HepG2 (cell line): ENCODE measurements around the gene TMEM190. TPM values are rescaled to one million over a fixed set of nuclear protein-coding genes. Genes with fewer than 3 reads are reported as not detected.
A peak's percentile ranks its signal among the peaks of the same experiment; 100 is the strongest.

Experiments
- ARHGAP35 ChIP-seq: sonication (generic); formaldehyde crosslinking; IDR thresholded peaks from 2 replicates; pipeline ENCODE4 v1.9.0; 2022; ENCODE audit warnings: mild to moderate bottlenecking, inconsistent platforms, moderate library complexity, missing genetic modification reagents, borderline replicate concordance
- GFI1 ChIP-seq: sonication (generic); formaldehyde crosslinking; IDR thresholded peaks from 2 replicates; pipeline ENCODE4 v1.5.0; 2020; ENCODE audit warnings: missing genetic modification reagents, mild to moderate bottlenecking, borderline replicate concordance
- MAFF ChIP-seq: IDR thresholded peaks from 2 replicates; pipeline ENCODE4 v1.6.1; 2011; ENCODE audit warnings: low read depth, low read length, improper control_type of control experiment
- NFYB ChIP-seq: sonication (generic); formaldehyde crosslinking; IDR thresholded peaks from 2 replicates; pipeline ENCODE4 v1.4.0; 2020; ENCODE audit warnings: missing genetic modification reagents
- RARG ChIP-seq: sonication (generic); formaldehyde crosslinking; IDR thresholded peaks from 2 replicates; pipeline ENCODE4 v1.4.0; 2020; ENCODE audit warnings: low read depth, mild to moderate bottlenecking, missing genetic modification reagents
- ZFP82 ChIP-seq: sonication (generic); formaldehyde crosslinking; IDR thresholded peaks from 2 replicates; pipeline ENCODE4 v1.5.1; 2020; ENCODE audit warnings: mild to moderate bottlenecking, missing genetic modification reagents, borderline replicate concordance
- ZNF326 ChIP-seq: sonication (generic); formaldehyde crosslinking; IDR thresholded peaks from 2 replicates; pipeline ENCODE4 v1.4.0; 2020; ENCODE audit warnings: missing genetic modification reagents, borderline replicate concordance
- ZNF383 ChIP-seq: sonication (generic); formaldehyde crosslinking; IDR thresholded peaks from 2 replicates; pipeline ENCODE4 v1.4.0; 2020; ENCODE audit warnings: missing genetic modification reagents, mild to moderate bottlenecking, borderline replicate concordance
- polyA plus RNA-seq, 8 experiments: library from polyadenylated mRNA; depleted of rRNA in 3 of 8; stranded (reverse) in 7 of 8; unstranded in 1 of 8; fragments of >200 nt; fragmentation: Illumina TruSeq in 4 of 8; extraction: Trizol in 4 of 8; gene quantifications; 2 replicates each; pipeline versions ENCODE4 v1.2.1 to v1.2.3, GENCODE V29; 2011 to 2016; ENCODE audit warnings: low read depth in 4 of 8, missing spikeins in 1 of 8, mixed read lengths in 1 of 8; ENCODE audit not compliant: insufficient read depth in 1 of 8
- total RNA-seq, 5 experiments: library from RNA; depleted of rRNA; stranded (reverse); fragments of >200 nt; fragmentation: Illumina TruSeq; extraction: Trizol; gene quantifications; 2 replicates each; pipeline ENCODE4 v1.2.3, GENCODE V29; 2016; ENCODE audit warnings: low read depth in 1 of 5
- TF ChIP-seq, protein P1 (sequence below): sonication (generic); formaldehyde crosslinking; conservative IDR thresholded peaks from 2 replicates; pipeline ENCODE4 v1.4.0; 2020; ENCODE audit warnings: mild to moderate bottlenecking, missing genetic modification reagents, moderate library complexity
- TF ChIP-seq, protein P2 (sequence below): sonication (generic); formaldehyde crosslinking; IDR thresholded peaks from 2 replicates; pipeline ENCODE4 v1.4.0; 2020; ENCODE audit warnings: mild to moderate bottlenecking, low read depth, missing genetic modification reagents
- TF ChIP-seq, protein P3 (sequence below): sonication (generic); formaldehyde crosslinking; IDR thresholded peaks from 2 replicates; pipeline ENCODE4 v1.5.0; 2020; ENCODE audit warnings: missing genetic modification reagents
- TF ChIP-seq, protein P4 (sequence below): sonication (generic); formaldehyde crosslinking; IDR thresholded peaks from 2 replicates; pipeline ENCODE4 v1.8.1; 2023; ENCODE audit warnings: mild to moderate bottlenecking, inconsistent platforms, moderate library complexity, missing genetic modification reagents, borderline replicate concordance
- TF ChIP-seq, protein P5 (sequence below): sonication (generic); formaldehyde crosslinking; IDR thresholded peaks from 2 replicates; pipeline ENCODE4 v1.9.0; 2021; ENCODE audit warnings: missing genetic modification reagents, borderline replicate concordance
- TF ChIP-seq, protein P6 (sequence below): sonication (generic); formaldehyde crosslinking; conservative IDR thresholded peaks from 2 replicates; pipeline ENCODE4 v1.4.0; 2020; ENCODE audit warnings: missing genetic modification reagents
- TF ChIP-seq, protein P7 (sequence below): sonication (generic); formaldehyde crosslinking; IDR thresholded peaks from 2 replicates; pipeline ENCODE4 v1.5.1; 2020; ENCODE audit warnings: missing genetic modification reagents, mild to moderate bottlenecking, borderline replicate concordance

Gene TMEM190
- total and polyA plus RNA-seq, 2 of the 13 experiments (the other 11 are each of a cell fraction or from before 2014, with no cell fraction given) = 0.35 to 0.83 TPM

DNA sequence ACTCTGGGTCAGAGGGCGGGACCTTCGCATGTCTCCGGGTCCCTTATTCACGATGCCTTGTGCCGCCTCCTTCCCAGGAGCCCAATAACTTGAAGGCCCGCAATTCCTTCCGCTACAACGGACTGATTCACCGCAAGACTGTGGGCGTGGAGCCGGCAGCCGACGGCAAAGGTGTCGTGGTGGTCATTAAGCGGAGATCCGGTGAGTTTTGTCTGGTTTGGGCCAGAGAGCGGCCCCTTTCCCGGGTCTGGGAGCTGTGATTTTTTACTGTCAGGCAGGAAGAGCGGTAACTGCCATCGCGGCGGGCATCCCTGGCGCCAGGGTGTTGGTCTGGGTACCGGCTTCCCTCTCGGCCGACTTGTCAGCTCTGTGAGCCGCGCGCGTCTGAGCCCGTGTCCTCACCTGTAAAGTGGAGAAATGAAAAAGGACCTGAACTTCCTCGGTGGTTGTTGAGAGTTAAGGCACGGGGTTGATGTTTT, 9.9 kb downstream of the TMEM190 start (continued):
- TF ChIP-seq, protein P1, sequence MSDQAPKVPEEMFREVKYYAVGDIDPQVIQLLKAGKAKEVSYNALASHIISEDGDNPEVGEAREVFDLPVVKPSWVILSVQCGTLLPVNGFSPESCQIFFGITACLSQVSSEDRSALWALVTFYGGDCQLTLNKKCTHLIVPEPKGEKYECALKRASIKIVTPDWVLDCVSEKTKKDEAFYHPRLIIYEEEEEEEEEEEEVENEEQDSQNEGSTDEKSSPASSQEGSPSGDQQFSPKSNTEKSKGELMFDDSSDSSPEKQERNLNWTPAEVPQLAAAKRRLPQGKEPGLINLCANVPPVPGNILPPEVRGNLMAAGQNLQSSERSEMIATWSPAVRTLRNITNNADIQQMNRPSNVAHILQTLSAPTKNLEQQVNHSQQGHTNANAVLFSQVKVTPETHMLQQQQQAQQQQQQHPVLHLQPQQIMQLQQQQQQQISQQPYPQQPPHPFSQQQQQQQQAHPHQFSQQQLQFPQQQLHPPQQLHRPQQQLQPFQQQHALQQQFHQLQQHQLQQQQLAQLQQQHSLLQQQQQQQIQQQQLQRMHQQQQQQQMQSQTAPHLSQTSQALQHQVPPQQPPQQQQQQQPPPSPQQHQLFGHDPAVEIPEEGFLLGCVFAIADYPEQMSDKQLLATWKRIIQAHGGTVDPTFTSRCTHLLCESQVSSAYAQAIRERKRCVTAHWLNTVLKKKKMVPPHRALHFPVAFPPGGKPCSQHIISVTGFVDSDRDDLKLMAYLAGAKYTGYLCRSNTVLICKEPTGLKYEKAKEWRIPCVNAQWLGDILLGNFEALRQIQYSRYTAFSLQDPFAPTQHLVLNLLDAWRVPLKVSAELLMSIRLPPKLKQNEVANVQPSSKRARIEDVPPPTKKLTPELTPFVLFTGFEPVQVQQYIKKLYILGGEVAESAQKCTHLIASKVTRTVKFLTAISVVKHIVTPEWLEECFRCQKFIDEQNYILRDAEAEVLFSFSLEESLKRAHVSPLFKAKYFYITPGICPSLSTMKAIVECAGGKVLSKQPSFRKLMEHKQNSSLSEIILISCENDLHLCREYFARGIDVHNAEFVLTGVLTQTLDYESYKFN (CRISPR knock-in tag) = no peak
- TF ChIP-seq, protein P2, sequence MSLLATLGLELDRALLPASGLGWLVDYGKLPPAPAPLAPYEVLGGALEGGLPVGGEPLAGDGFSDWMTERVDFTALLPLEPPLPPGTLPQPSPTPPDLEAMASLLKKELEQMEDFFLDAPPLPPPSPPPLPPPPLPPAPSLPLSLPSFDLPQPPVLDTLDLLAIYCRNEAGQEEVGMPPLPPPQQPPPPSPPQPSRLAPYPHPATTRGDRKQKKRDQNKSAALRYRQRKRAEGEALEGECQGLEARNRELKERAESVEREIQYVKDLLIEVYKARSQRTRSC (CRISPR knock-in tag) = 0 out of 2 replicates have a peak, but pooled peaks have one; percentile 16
- TF ChIP-seq, protein P3, sequence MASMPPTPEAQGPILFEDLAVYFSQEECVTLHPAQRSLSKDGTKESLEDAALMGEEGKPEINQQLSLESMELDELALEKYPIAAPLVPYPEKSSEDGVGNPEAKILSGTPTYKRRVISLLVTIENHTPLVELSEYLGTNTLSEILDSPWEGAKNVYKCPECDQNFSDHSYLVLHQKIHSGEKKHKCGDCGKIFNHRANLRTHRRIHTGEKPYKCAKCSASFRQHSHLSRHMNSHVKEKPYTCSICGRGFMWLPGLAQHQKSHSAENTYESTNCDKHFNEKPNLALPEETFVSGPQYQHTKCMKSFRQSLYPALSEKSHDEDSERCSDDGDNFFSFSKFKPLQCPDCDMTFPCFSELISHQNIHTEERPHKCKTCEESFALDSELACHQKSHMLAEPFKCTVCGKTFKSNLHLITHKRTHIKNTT (CRISPR knock-in tag) = no peak
- TF ChIP-seq ZNF383 (CRISPR knock-in tag) (peak; percentile 92; the same call in 1 of the 2 replicates), ZNF326 (CRISPR knock-in tag) (no peak), MAFF (no peak), RARG (no peak), GFI1 (CRISPR knock-in tag) (no peak), ARHGAP35 (CRISPR knock-in tag) (no peak), NFYB (CRISPR knock-in tag) (no peak), ZFP82 (CRISPR knock-in tag) (0 out of 2 replicates have a peak, but pooled peaks have one; percentile 24)
- TF ChIP-seq, protein P4, sequence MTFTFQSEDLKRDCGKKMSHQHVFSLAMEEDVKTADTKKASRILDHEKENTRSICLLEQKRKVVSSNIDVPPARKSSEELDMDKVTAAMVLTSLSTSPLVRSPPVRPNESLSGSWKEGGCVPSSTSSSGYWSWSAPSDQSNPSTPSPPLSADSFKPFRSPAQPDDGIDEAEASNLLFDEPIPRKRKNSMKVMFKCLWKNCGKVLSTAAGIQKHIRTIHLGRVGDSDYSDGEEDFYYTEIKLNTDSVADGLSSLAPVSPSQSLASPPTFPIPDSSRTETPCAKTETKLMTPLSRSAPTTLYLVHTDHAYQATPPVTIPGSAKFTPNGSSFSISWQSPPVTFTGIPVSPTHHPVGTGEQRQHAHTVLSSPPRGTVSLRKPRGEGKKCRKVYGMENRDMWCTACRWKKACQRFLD (CRISPR knock-in tag) = no peak
- TF ChIP-seq, protein P5, sequence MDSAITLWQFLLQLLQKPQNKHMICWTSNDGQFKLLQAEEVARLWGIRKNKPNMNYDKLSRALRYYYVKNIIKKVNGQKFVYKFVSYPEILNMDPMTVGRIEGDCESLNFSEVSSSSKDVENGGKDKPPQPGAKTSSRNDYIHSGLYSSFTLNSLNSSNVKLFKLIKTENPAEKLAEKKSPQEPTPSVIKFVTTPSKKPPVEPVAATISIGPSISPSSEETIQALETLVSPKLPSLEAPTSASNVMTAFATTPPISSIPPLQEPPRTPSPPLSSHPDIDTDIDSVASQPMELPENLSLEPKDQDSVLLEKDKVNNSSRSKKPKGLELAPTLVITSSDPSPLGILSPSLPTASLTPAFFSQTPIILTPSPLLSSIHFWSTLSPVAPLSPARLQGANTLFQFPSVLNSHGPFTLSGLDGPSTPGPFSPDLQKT = no peak
- TF ChIP-seq, protein P6, sequence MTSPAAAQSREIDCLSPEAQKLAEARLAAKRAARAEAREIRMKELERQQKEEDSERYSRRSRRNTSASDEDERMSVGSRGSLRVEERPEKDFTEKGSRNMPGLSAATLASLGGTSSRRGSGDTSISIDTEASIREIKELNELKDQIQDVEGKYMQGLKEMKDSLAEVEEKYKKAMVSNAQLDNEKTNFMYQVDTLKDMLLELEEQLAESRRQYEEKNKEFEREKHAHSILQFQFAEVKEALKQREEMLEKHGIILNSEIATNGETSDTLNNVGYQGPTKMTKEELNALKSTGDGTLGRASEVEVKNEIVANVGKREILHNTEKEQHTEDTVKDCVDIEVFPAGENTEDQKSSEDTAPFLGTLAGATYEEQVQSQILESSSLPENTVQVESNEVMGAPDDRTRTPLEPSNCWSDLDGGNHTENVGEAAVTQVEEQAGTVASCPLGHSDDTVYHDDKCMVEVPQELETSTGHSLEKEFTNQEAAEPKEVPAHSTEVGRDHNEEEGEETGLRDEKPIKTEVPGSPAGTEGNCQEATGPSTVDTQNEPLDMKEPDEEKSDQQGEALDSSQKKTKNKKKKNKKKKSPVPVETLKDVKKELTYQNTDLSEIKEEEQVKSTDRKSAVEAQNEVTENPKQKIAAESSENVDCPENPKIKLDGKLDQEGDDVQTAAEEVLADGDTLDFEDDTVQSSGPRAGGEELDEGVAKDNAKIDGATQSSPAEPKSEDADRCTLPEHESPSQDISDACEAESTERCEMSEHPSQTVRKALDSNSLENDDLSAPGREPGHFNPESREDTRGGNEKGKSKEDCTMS (CRISPR knock-in tag) = no peak
- TF ChIP-seq, protein P7, sequence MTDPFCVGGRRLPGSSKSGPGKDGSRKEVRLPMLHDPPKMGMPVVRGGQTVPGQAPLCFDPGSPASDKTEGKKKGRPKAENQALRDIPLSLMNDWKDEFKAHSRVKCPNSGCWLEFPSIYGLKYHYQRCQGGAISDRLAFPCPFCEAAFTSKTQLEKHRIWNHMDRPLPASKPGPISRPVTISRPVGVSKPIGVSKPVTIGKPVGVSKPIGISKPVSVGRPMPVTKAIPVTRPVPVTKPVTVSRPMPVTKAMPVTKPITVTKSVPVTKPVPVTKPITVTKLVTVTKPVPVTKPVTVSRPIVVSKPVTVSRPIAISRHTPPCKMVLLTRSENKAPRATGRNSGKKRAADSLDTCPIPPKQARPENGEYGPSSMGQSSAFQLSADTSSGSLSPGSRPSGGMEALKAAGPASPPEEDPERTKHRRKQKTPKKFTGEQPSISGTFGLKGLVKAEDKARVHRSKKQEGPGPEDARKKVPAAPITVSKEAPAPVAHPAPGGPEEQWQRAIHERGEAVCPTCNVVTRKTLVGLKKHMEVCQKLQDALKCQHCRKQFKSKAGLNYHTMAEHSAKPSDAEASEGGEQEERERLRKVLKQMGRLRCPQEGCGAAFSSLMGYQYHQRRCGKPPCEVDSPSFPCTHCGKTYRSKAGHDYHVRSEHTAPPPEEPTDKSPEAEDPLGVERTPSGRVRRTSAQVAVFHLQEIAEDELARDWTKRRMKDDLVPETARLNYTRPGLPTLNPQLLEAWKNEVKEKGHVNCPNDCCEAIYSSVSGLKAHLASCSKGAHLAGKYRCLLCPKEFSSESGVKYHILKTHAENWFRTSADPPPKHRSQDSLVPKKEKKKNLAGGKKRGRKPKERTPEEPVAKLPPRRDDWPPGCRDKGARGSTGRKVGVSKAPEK (CRISPR knock-in tag) = no peak
